Mesenchymal stem cell (in vitro differentiated cells and primary cell): ENCODE measurements around the gene PLS1.
"Not testable (repeated sequence)": the region's sequence is repeated elsewhere in the genome, so short reads cannot be mapped to it uniquely, and the experiment has no call there.

Experiments used
- DNase-seq: peaks from one replicate; pipeline ENCODE4 v3.0.0-alpha.2; 2013
- H2AFZ ChIP-seq: one replicate; pipeline ENCODE4 v1.6.1; 2013; ENCODE audit warnings: low read depth, mild to moderate bottlenecking, control low read depth, inconsistent platforms, low read length, moderate library complexity
- H2AK5ac ChIP-seq: 2 replicates; pipeline ENCODE4 v1.6.1; 2013; ENCODE audit warnings: low read length, moderate library complexity, mild to moderate bottlenecking, inconsistent platforms; ENCODE audit not compliant: severe bottlenecking
- H2BK120ac ChIP-seq: one replicate; pipeline ENCODE4 v1.6.1; 2013; ENCODE audit warnings: low read depth, mild to moderate bottlenecking, inconsistent platforms, low read length, moderate library complexity
- H2BK12ac ChIP-seq, 2 experiments: one replicate each; pipeline ENCODE4 v1.6.1; 2013; ENCODE audit warnings: inconsistent platforms in 2 of 2, low read length in 2 of 2, mild to moderate bottlenecking in 2 of 2, moderate library complexity in 2 of 2, control low read depth in 1 of 2
- H2BK15ac ChIP-seq: one replicate; pipeline ENCODE4 v1.6.1; 2013; ENCODE audit warnings: mild to moderate bottlenecking, low read depth, inconsistent platforms; ENCODE audit not compliant: poor library complexity, severe bottlenecking
- H2BK5ac ChIP-seq: 2 replicates; pipeline ENCODE4 v1.6.1; 2013; ENCODE audit warnings: low read depth, mild to moderate bottlenecking, low read length, control low read depth, inconsistent platforms; ENCODE audit not compliant: poor library complexity, severe bottlenecking
- H3K14ac ChIP-seq, 2 experiments: one replicate each; pipeline ENCODE4 v1.6.1; 2013; ENCODE audit warnings: inconsistent platforms in 2 of 2, low read length in 2 of 2, control low read depth in 1 of 2, mild to moderate bottlenecking in 1 of 2, moderate library complexity in 1 of 2
- H3K18ac ChIP-seq, 2 experiments: one replicate each; pipeline ENCODE4 v1.6.1; 2013; ENCODE audit warnings: inconsistent platforms in 2 of 2, low read length in 2 of 2, control low read depth in 1 of 2, low read depth in 1 of 2, mild to moderate bottlenecking in 1 of 2
- H3K23ac ChIP-seq, 2 experiments: one replicate each; pipeline ENCODE4 v1.6.1; 2013; ENCODE audit warnings: inconsistent platforms in 2 of 2, low read length in 2 of 2, mild to moderate bottlenecking in 2 of 2, moderate library complexity in 2 of 2, control low read depth in 1 of 2
- H3K27ac ChIP-seq: 2 replicates; pipeline ENCODE4 v1.5.1; 2013; ENCODE audit warnings: mild to moderate bottlenecking, moderate library complexity, low read length, control low read depth, inconsistent platforms; ENCODE audit not compliant: poor library complexity, severe bottlenecking
- H3K27me3 ChIP-seq, 2 experiments: 2 replicates each; pipeline versions ENCODE4 v1.6.1 to v1.7.0; 2013; ENCODE audit warnings: low read length in 2 of 2, mild to moderate bottlenecking in 2 of 2, moderate library complexity in 2 of 2, control low read depth in 1 of 2, inconsistent platforms in 1 of 2; ENCODE audit not compliant: control insufficient read depth in 1 of 2, insufficient read depth in 1 of 2
- H3K36me3 ChIP-seq, 2 experiments: 2 replicates each; pipeline versions ENCODE4 v1.6.1 to v1.7.0; 2013; ENCODE audit warnings: low read length in 2 of 2, control low read depth in 1 of 2, inconsistent platforms in 1 of 2, low read depth in 1 of 2, mild to moderate bottlenecking in 1 of 2; ENCODE audit not compliant: insufficient read depth in 2 of 2, control insufficient read depth in 1 of 2
- H3K4ac ChIP-seq, 2 experiments: one replicate each; pipeline ENCODE4 v1.6.1; 2013; ENCODE audit warnings: inconsistent platforms in 2 of 2, low read length in 2 of 2, mild to moderate bottlenecking in 2 of 2, moderate library complexity in 2 of 2, control low read depth in 1 of 2, low read depth in 1 of 2
- H3K4me1 ChIP-seq: 2 replicates; pipeline ENCODE4 v1.6.1; 2013; ENCODE audit warnings: low read depth, low read length, control low read depth; ENCODE audit not compliant: control insufficient read depth, insufficient read depth
- H3K4me2 ChIP-seq: 2 replicates; pipeline ENCODE4 v1.6.1; 2013; ENCODE audit warnings: low read length, mild to moderate bottlenecking, inconsistent platforms; ENCODE audit not compliant: poor library complexity, severe bottlenecking
- H3K4me3 ChIP-seq, 2 experiments: 2 replicates each; pipeline versions ENCODE4 v1.5.1 to v1.7.0; 2013; ENCODE audit warnings: low read length in 2 of 2, mild to moderate bottlenecking in 2 of 2, control low read depth in 1 of 2, low read depth in 1 of 2; ENCODE audit not compliant: insufficient read depth in 1 of 2
- H3K79me1 ChIP-seq: replicated peaks from 2 replicates; pipeline ENCODE4 v1.6.1; 2013; ENCODE audit warnings: mild to moderate bottlenecking, control low read depth, low read length, inconsistent platforms; ENCODE audit not compliant: poor library complexity, severe bottlenecking
- H3K9ac ChIP-seq: 2 replicates; pipeline ENCODE4 v1.7.0; 2013; ENCODE audit warnings: mild to moderate bottlenecking, low read length, moderate library complexity
- H3K9me3 ChIP-seq: 2 replicates; pipeline ENCODE4 v1.7.0; 2013; ENCODE audit warnings: mild to moderate bottlenecking, low read length; ENCODE audit not compliant: control insufficient read depth
- H4K8ac ChIP-seq: one replicate; pipeline ENCODE4 v1.6.1; 2013; ENCODE audit warnings: inconsistent platforms, mild to moderate bottlenecking, low read length, moderate library complexity
- H4K91ac ChIP-seq: one replicate; pipeline ENCODE4 v1.6.1; 2013; ENCODE audit warnings: mild to moderate bottlenecking, low read length, inconsistent platforms
- WGBS: methylation state at CpG from one replicate; pipeline ENCODE4 v1.1.7; 2013; ENCODE audit warnings: mixed read lengths; 5-methylcytosine and 5-hydroxymethylcytosine counted together

The PLS1 gene

GRCh38 chr3:142602619-142603385 lies 6.6 kb downstream of the PLS1 start:
- no peak overlapping the region for H3K14ac ChIP-seq
- H4K8ac ChIP-seq, result no peak overlapping the region
- no peaks in the 10 kb centered on the region for H3K36me3 ChIP-seq
- H4K91ac ChIP-seq, result no peak overlapping the region
- H3K4ac ChIP-seq, result no peak overlapping the region
- no peak overlapping the region for H2BK120ac ChIP-seq
- H3K27me3 ChIP-seq, result peaks cover 0 to 4% of the 10 kb centered on the region in 2 experiments
- no peak overlapping the region for H3K9ac ChIP-seq
- no peak overlapping the region for H3K27ac ChIP-seq
- no peak overlapping the region for H2BK12ac ChIP-seq
- no peak overlapping the region for H3K4me3 ChIP-seq
- no peak overlapping the region for H3K23ac ChIP-seq
- no peak overlapping the region for H2BK5ac ChIP-seq
- H3K18ac ChIP-seq, result no peak overlapping the region
- H3K9me3 ChIP-seq, result no peaks in the 10 kb centered on the region
- no peak for DNase-seq
- 94% methylated on average over 13 of the region's 13 CpGs for WGBS
- peaks cover 25% of the 10 kb centered on the region for H3K79me1 ChIP-seq
- no peaks in the 10 kb centered on the region for H3K4me1 ChIP-seq
- no peak overlapping the region for H2AK5ac ChIP-seq
- H2BK15ac ChIP-seq, result no peak overlapping the region
- H3K4me2 ChIP-seq, result no peak overlapping the region
- H2AFZ ChIP-seq, result no peak overlapping the region

GRCh38 chr3:142603386-142603705 lies 7.2 kb downstream of the PLS1 start:
- not testable (repeated sequence) for H4K91ac ChIP-seq, H3K4me2 ChIP-seq, H3K36me3 ChIP-seq, H3K4me1 ChIP-seq, H3K9me3 ChIP-seq, H3K4me3 ChIP-seq, H3K4ac ChIP-seq, H3K14ac ChIP-seq, H4K8ac ChIP-seq, H2BK120ac ChIP-seq, DNase-seq, H2BK15ac ChIP-seq, H3K23ac ChIP-seq, H2AFZ ChIP-seq, H3K27ac ChIP-seq, H3K9ac ChIP-seq, H2BK5ac ChIP-seq, H2AK5ac ChIP-seq, H3K18ac ChIP-seq, H3K27me3 ChIP-seq, H2BK12ac ChIP-seq
- H3K79me1 ChIP-seq, result peaks cover 21% of the 10 kb centered on the region
- 90% methylated on average over 7 of the region's 7 CpGs for WGBS

GRCh38 chr3:142604940-142605339 lies 8.7 kb downstream of the PLS1 start:
- Histone ChIP-seq H3K36me3 (no peaks in the 10 kb centered on the region), H3K9ac (no peak overlapping the region), H2BK120ac (no peak overlapping the region), H4K91ac (no peak overlapping the region), H2AFZ (no peak overlapping the region), H3K4me3 (no peak overlapping the region), H3K4me1 (no peaks in the 10 kb centered on the region), H2BK15ac (no peak overlapping the region), H3K23ac (no peak overlapping the region), H3K9me3 (no peaks in the 10 kb centered on the region), H4K8ac (no peak overlapping the region), H3K4me2 (no peak overlapping the region), H3K4ac (no peak overlapping the region), H3K27me3 (no peaks in the 10 kb centered on the region), H3K14ac (no peak overlapping the region), H3K27ac (no peak overlapping the region), H3K18ac (no peak overlapping the region), H2AK5ac (no peak overlapping the region), H2BK5ac (no peak overlapping the region), H3K79me1 (peaks cover 23% of the 10 kb centered on the region), H2BK12ac (no peak overlapping the region)
- DNase-seq, result no peak

- Histone ChIP-seq H3K9me3 (no peaks in the 10 kb centered on the region), H3K14ac (no peak overlapping the region), H3K4me1 (peaks cover 2% of the 10 kb centered on the region), H3K27me3 (no peaks in the 10 kb centered on the region), H3K9ac (no peak overlapping the region), H3K4ac (no peak overlapping the region), H3K27ac (no peak overlapping the region), H3K36me3 (no peaks in the 10 kb centered on the region), H3K18ac (no peak overlapping the region), H2BK5ac (no peak overlapping the region), H2AK5ac (no peak overlapping the region), H3K4me2 (no peak overlapping the region), H3K23ac (no peak overlapping the region), H3K79me1 (peaks cover 17% of the 10 kb centered on the region), H2AFZ (no peak overlapping the region), H4K91ac (no peak overlapping the region), H4K8ac (no peak overlapping the region), H2BK15ac (no peak overlapping the region), H3K4me3 (no peak overlapping the region), H2BK120ac (no peak overlapping the region), H2BK12ac (no peak overlapping the region)
- 93% methylated on average over 1 of the region's 1 CpG for WGBS
- DNase-seq, result no peak
Measured at GRCh38 chr3:142608631-142609030, 12.4 kb downstream of the PLS1 start.
